OCI-LY1 (cell line): ENCODE data around the gene RNASEH1.

Experiments used
- EZH2 ChIP-seq: fragments of 200-600 bp; sonication (generic), shearing (Covaris generic); IDR thresholded peaks from 2 replicates; pipeline ENCODE4 v1.8.0; 2017; ENCODE audit warnings: borderline replicate concordance, mixed run types, mild to moderate bottlenecking, antibody characterized with exemption, low read length, moderate library complexity, mixed read lengths
- TF ChIP-seq, protein P1 (sequence below): fragments of 200-600 bp; sonication (generic), shearing (Covaris generic); IDR thresholded peaks from 2 replicates; pipeline ENCODE4 v1.5.1; 2017; ENCODE audit warnings: mild to moderate bottlenecking, antibody characterized with exemption, low read length, moderate library complexity, mixed read lengths

DNA sequence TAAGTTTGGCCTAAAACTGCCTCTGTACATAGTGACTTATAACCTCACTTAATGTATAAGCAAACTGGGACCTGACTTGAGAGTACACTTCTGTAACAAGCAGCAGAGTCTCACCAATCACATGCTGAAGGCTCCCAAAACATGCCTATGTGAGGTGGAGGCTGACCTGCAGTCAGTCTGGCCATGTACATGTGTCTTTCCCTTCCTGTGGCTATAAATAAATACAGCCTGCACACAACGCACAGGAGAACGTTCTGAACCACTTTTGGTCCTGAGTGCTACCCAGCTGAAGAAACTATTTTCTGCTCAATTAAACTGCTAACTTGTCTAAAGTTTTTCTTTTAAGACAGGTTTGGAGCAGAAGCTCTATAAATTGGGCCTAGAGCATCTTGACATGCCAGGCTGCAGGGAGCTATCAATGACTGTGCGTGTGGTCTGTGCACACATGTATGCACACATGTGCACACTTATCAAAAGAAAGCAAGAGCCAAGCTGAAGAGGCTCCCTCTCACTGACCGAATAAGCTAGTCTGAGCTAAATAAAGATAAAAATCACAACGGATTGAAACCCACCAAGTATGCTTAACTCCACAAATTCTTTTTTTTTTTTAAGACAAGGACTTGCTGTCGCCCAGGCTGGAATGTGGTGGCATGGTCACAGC lies 15.0 kb downstream of the RNASEH1 start:
- no peak for TF ChIP-seq EZH2
- TF ChIP-seq, protein P1, sequence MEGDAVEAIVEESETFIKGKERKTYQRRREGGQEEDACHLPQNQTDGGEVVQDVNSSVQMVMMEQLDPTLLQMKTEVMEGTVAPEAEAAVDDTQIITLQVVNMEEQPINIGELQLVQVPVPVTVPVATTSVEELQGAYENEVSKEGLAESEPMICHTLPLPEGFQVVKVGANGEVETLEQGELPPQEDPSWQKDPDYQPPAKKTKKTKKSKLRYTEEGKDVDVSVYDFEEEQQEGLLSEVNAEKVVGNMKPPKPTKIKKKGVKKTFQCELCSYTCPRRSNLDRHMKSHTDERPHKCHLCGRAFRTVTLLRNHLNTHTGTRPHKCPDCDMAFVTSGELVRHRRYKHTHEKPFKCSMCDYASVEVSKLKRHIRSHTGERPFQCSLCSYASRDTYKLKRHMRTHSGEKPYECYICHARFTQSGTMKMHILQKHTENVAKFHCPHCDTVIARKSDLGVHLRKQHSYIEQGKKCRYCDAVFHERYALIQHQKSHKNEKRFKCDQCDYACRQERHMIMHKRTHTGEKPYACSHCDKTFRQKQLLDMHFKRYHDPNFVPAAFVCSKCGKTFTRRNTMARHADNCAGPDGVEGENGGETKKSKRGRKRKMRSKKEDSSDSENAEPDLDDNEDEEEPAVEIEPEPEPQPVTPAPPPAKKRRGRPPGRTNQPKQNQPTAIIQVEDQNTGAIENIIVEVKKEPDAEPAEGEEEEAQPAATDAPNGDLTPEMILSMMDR = no peak
